GM12874 (cell line): Measurements from ENCODE around the gene EMILIN3.

Experiments
- CTCF ChIP-seq: IDR thresholded peaks from 2 replicates; pipeline ENCODE4 v1.5.1; 2011; ENCODE audit warnings: low read depth, mild to moderate bottlenecking, control low read depth, low read length, moderate library complexity; ENCODE audit not compliant: insufficient read depth

EMILIN3 gene

GRCh38 chr20:41349943-41350342, 16.7 kb downstream of the EMILIN3 start:
- no peak for TF ChIP-seq CTCF

- TF ChIP-seq CTCF = no peak
Observed at GRCh38 chr20:41349266-41349665, 17.4 kb downstream of the EMILIN3 start.

GRCh38 chr20:41348430-41349172, 18.0 kb downstream of the EMILIN3 start:
- TF ChIP-seq CTCF = no peak

DNA sequence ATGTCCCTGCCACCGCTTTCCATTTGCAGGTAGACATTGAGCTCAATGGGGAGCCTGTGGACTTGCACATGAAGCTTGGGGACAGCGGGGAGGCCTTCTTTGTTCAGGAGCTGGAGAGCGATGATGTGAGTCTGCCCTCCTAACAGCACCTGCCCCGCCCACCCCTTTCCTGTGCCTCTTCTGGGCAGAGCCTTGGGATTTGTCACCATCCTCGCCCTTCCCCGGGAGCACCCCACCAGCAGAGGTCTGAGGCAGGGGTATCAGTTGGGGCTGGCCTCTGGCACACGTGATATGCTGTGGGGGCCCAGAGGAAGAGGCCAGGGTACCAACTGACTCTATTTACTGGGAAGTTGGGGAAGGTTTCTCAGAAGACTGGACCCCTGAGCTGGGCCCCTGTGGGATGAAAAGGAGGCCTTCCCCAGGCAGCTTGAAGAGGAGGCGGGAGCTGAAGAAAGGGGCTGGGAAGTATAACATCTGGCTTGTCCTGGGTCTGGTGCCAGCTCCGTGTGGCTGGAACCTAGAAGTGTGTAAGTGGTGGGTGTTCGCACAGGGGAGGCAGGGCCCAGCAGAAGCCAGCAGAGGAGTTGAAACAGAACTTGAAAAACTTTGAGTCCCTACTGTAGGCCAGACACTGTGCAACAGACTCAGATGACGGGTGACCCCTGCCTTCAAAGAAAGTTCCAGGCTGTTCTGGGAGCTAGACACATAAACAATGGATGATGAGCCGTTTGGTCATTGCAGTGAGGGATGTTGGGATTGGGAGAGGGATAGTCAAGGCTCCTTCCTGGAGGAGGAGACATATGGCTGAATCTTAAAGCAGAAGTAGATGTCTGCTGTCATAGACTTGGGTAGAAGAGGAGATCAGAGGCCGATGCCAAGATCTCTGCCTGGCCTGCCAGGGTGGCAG, 18.8 kb downstream of the EMILIN3 start:
- no peak for TF ChIP-seq CTCF

GRCh38 chr20:41345729-41346067, 20.9 kb downstream of the EMILIN3 start:
- TF ChIP-seq CTCF = no peak

GRCh38 chr20:41344938-41345728, 21.5 kb downstream of the EMILIN3 start:
- no peak for TF ChIP-seq CTCF

DNA sequence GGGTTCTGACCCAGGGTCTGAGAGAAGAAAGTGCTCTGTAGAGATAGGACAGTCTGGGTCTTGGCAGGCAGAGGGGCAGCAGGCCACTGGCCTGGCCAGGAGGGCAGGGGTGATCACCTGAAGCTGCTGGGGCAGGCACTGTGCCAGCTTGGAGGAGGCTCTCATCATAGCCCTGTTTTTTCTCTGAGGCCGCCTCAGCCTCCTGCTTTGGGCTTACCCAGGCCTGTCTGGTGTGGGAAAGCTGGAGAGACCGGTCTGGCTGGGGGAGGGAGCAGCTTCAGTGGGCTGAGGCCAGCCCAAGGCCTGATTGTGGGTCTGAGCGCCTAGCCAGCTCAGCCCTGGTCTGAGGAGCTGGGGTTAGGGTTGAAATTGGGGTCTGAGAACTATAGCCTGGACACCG, 22.1 kb downstream of the EMILIN3 start:
- no peak for TF ChIP-seq CTCF
